ENCODE measurements around the gene CRACDL. TPM values are rescaled to one million over a fixed set of nuclear protein-coding genes. Genes with fewer than 3 reads are reported as not detected.

Gene CRACDL
- total RNA-seq, 1 donor from 2014 or later: 1.1 TPM

DNA sequence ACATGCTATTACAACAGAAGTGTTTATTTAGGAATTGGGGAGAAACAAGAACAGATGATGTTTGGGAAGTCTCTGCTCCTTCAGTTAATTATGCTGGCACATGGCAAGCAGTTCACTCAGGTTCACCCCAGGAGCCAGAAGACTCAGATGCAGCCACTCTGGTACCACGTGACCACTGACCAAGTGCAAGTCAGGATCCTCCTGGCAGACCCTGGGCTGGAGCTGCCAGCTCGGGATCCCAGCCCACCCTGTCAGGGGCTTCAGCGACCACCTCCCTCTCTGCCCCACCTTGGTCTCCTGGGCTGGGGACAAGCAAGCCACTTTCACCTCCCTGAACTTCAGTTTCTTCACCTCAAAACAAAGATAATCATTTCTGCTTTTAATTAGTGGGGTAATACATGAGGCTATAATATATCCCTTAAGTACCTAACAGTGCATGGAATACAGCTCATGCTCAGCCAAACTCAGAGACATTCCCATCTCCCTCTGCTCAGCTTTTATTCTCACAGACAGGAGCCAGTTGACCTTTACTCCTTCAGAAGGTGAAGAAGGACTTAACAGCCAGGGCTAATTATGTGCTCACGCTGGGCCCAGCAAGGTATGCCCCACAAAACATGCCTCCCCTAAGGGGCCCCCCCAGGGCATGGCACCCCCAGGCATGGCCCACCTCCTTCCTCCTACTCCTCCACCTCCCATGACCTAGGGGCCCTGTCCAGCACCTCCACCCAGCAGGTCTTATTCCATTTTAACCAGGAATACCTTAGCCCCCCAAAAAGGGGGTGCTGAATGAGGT, 11.8 kb downstream of the CRACDL start:
- DNase-seq: no peak

GRCh38 chr2:98923244-98923940, 12.6 kb downstream of the CRACDL start:
- no peak for DNase-seq

DNA sequence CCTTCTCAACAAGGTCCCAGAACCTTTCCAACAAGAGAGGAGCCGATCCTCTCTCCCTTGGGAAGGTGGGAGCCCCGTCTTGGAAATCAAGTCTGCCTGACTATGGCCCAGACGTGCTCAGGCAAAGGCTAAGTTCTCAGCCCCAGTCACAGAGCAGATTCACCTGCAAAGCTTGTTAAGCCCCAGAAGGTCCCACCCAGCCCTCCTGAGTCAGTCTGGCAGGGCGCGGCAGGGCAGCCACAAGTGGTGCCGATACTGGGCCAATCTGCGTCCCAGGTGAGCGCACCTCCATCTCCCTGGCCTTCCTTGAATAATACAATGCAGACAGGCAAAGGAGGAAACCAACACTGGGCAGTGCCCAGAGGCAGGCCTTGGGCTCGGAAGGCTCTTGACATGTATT, 15.0 kb downstream of the CRACDL start:
- no peak for DNase-seq

DNA sequence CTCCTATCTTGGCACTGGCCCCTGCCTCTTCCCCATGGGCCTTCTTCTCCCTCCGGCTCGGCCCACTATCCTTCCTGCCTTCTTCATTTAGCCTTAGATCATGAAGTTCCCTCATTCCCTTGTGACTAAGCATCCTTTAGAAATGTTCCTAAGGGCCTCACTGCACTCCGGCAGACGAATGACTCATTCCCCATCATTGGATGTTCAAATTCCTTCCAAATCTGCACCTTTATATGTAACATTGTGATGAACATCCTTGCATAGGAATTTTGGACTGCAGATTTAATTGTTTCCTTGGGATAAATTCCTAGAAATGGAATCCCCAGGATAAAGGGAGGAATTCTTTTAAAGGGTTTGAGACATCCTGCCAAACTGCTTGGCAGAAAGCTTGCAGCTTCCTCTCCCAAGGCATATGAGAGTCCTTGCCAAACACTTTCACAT, 19.0 kb downstream of the CRACDL start:
- no peak for DNase-seq

DNA sequence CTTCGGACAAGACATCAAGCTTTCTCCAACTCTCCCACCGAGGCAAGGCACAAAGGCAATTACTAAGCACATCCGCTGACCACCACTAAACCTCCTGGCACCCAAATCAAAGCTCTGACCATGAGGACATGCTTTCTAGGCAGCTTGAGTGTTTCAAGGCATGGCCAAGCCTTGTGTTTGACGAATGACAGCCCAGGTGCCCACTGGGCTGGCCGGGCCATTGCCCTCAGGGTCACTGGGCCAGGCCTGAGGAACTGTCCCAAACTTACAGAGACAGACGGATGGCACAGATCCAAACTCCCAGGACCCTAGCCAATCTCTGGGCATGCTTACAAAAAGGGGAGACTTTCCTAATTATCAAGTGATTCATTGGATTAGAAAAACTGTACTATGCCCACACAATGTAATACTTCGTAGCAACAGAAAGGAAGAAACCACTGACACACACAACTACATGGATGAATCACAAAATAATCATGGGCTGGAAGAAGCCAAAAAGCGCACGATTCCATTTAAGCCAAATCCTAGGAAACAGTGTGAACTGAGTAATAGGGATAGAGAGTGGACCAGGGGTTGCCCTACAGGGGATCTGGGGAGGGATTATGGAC, 20.2 kb downstream of the CRACDL start:
- DNase-seq: no peak

DNA sequence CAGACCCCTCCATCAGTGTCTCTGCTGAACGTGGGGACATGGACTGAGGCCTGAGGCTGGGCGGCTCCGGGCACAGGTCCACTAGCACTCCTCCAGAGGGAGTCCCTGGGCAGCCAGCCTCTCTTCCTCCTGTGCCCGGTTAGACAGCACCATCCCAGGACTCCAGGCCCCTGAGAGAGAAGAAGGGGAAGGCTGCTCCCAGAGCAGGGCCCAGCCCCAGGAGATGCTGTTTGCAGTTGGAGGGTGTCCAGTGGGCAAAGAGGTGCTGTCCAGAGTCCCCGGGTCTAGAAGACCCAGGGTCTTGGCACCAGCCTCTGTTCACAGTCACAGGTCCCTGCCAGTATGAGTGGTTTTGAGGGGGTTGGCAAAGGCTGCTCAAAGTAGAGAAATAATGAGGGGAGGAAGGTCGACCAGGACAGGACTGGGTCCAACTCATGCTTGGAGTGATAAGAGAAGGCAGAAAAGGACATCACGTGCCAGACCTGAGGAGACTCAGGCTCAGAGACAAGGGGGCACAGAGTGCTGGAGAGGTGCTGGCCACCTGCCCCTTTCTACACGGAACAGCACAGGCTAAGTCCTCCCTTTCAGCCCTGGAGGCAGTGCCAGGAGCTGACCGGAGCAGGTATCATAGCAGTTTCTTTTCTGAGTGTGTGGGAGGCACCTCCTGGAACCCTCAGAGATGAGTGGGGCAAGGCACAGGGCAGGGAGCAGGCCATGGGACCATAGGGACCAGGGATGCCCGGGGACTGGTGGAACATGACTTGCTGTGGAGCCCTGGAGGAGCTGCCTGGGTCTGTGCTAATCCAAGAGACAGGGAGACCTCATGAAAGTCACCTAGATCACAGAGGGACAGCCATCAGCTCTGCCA, 21.1 kb downstream of the CRACDL start:
- no peak for DNase-seq

DNA sequence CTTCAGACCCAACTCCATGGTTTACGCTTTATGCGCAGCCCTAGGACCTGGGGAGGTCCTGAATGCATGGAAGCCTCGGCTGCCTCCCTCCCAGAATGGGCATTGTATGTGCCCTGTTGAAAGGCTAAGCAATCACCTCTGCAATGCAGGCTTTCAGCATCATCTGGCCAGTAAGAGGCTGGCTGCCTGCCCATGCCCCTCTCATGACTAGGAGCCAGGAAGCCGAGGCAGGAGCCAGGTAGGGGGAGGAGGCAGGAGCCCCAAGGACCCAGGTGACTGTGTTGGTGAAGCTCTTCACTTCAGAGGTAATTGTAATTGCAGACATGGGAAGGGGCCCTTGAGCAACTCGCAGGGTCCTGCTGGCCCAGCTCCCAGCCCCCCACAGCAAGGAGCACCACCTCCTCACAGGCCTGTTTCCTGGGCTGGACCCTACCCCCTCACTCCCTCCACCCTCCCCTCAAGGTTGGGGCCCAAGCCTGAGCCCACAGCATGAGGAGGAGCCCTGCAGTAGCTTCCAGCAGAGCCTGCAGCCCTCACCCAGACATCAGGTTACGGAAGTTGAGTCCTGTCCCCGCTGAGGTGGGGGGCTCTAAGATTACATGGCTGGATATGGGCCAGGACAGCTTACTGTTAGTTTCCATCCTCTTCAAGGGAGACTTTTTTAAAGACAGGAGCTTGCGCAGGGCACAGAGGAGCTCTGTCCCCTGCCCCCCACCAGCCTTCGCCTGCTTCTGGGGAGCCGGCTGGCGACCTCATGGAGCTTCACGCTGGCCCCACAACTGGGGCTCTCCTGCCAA, 21.9 kb downstream of the CRACDL start:
- DNase-seq: no peak

GRCh38 chr2:98912957-98913915, 22.8 kb downstream of the CRACDL start:
- DNase-seq: no peak

GRCh38 chr2:98912221-98912851, 23.7 kb downstream of the CRACDL start:
- DNase-seq: no peak

GRCh38 chr2:98911376-98912154, 24.5 kb downstream of the CRACDL start:
- DNase-seq: no peak

- DNase-seq: no peak
These were observed 25.0 kb downstream of the CRACDL start for GRCh38 chr2:98911126-98911375.

DNA sequence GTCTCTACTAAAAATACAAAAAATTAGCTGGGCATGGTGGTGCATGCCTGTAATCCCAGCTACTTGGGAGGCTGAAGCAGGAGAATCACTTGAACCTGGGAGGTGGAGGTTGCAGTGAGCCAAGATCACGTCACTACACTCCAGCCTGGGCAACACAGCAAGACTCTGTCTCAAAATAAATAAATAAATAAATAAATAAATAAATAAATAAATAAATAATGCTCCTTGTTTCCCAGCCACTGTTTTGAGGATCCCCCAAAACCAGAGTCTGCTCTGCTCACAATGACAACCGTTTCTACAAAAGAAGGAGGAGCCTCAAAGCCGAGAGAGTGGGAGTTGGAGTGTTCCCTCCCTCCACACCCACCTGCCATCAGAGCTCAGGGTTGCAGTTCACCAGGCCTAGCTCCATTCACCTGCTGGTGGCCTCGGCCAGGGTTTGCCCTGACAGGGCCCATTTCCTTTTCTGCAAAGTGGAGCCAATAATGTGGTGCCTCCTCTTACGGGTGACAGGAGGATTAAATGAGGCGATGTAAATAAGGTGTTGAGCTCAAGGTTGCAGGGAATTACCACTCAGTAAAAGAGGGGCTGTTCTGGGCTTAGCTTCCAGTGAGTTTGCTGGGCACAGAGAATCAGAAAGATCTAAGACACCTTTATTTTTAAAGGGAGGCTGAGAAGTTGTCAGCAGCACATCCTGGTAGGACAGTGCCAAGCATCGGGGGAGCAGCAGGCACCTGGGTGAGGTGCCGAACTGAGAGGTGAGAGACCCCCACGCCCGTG, 25.5 kb downstream of the CRACDL start:
- no peak for DNase-seq

DNA sequence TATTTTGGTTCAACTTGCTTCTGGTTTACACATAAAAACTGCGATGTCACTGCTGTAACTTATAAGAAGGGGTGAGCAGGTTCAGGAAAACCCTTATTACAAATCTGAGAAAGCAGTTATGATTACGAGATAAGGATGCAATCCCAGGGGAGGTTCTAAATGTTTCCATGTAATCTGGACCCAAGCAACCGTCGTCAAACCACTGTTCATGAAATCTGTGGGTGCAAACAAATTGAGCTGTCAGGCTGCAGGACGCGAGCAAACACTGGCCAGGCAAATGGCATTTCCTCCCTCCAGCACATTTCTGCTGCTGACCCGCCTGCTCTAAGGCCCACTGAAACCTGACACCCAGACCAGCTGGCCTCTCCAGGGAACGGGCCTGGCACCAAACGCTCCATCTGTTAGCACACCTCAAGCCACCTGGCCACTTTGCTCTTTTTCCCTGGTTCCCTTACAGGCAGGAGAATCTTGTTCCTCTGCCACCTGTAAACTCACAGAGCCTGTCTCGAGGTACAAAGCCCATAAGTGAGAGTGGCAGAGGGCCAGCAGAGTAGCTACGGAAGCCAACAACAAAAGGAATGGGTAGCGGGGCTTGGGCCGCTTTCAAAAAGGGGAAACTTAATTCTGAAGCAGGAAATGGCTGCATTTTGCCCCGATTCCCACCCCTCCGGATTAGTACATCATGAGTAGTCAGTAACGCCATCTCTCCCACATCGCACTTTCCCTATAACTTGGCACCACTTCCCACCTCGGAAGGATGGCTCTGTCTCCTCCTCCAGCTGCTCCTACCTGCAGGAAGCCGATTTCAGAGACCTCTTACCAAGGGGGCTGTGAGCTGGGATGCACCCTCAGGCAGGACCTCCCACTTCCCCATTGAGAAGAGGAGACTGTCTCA, 26.5 kb downstream of the CRACDL start:
- no peak for DNase-seq

GRCh38 chr2:98908931-98909316, 27.1 kb downstream of the CRACDL start:
- no peak for DNase-seq

GRCh38 chr2:98907966-98908905, 27.8 kb downstream of the CRACDL start:
- no peak for DNase-seq

DNA sequence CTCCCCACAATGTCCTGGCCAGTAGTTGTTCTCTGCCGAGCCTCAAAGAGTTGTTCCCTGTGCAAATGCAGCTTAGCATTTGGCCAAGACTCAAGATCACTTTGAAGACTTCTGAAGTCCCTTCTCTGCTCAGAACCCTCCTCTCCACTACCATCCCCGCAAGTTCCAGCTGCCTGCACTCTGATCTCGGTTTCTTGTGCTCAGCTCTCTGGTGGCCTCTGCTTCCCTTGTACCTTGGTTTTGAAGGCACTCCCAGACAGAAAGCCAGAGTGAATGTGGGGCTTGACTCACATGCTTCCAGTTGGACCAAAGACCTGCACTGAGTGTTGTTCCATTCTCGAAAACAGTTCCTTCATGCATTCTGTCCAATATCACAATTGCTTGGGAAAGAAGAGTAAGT, 28.6 kb downstream of the CRACDL start:
- DNase-seq: no peak
